ENCODE results near the gene MIER2. TPM values are rescaled to one million over a fixed set of nuclear protein-coding genes. Genes with fewer than 3 reads are reported as not detected.

MIER2 gene
- total and polyA plus RNA-seq, 10 of the 15 experiments (the other 5 are each of a cell fraction or from before 2014, with no cell fraction given), result 0.48 to 23.6 (median 12.1) TPM

GRCh38 chr19:368630-369024 is 24.0 kb upstream of the MIER2 start:
- ATAC-seq (no peak), FAIRE-seq (no peak), DNase-seq (ENCODE audit: low read depth, low spot score) (no peak)
- TF ChIP-seq CREM (IDR thresholded peaks at IDR 0.05; ENCODE audit: low read depth) (no peak), MXI1 (IDR thresholded peaks at IDR 0.05; ENCODE audit: low read depth, low read length) (no peak), KLF5 (IDR thresholded peaks at IDR 0.05; ENCODE audit: partially characterized antibody) (no peak), SUZ12 (IDR thresholded peaks at IDR 0.05; ENCODE audit: unreplicated experiment) (no peak), POU2F2 (IDR thresholded peaks at IDR 0.05; ENCODE audit: borderline replicate concordance, low read depth, low read length) (no peak), USF2 (IDR thresholded peaks at IDR 0.05; ENCODE audit: borderline replicate concordance, low read depth, low read length) (no peak), TAF1 (IDR thresholded peaks at IDR 0.05; ENCODE audit: borderline replicate concordance, low read depth, low read length) (no peak), POLR2AphosphoS5 (IDR thresholded peaks at IDR 0.05; ENCODE audit: low read length) (no peak), CTCF (IDR thresholded peaks at IDR 0.05 in 2 of 3, conservative IDR thresholded peaks at IDR 0.05 in 1 of 3; ENCODE audit: control insufficient read depth in 2 of 3, extremely low read depth in 1 of 3, insufficient read depth in 1 of 3, low read depth in 3 of 3, low read length in 3 of 3) (no peak), WRNIP1 (IDR thresholded peaks at IDR 0.05; ENCODE audit: borderline replicate concordance, low read depth, low read length) (no peak)
- TF ChIP-seq, protein P1, sequence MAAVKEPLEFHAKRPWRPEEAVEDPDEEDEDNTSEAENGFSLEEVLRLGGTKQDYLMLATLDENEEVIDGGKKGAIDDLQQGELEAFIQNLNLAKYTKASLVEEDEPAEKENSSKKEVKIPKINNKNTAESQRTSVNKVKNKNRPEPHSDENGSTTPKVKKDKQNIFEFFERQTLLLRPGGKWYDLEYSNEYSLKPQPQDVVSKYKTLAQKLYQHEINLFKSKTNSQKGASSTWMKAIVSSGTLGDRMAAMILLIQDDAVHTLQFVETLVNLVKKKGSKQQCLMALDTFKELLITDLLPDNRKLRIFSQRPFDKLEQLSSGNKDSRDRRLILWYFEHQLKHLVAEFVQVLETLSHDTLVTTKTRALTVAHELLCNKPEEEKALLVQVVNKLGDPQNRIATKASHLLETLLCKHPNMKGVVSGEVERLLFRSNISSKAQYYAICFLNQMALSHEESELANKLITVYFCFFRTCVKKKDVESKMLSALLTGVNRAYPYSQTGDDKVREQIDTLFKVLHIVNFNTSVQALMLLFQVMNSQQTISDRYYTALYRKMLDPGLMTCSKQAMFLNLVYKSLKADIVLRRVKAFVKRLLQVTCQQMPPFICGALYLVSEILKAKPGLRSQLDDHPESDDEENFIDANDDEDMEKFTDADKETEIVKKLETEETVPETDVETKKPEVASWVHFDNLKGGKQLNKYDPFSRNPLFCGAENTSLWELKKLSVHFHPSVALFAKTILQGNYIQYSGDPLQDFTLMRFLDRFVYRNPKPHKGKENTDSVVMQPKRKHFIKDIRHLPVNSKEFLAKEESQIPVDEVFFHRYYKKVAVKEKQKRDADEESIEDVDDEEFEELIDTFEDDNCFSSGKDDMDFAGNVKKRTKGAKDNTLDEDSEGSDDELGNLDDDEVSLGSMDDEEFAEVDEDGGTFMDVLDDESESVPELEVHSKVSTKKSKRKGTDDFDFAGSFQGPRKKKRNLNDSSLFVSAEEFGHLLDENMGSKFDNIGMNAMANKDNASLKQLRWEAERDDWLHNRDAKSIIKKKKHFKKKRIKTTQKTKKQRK (IDR thresholded peaks at IDR 0.05; ENCODE audit: low read depth, low read length), result no peak
- TF ChIP-seq, protein P2, sequence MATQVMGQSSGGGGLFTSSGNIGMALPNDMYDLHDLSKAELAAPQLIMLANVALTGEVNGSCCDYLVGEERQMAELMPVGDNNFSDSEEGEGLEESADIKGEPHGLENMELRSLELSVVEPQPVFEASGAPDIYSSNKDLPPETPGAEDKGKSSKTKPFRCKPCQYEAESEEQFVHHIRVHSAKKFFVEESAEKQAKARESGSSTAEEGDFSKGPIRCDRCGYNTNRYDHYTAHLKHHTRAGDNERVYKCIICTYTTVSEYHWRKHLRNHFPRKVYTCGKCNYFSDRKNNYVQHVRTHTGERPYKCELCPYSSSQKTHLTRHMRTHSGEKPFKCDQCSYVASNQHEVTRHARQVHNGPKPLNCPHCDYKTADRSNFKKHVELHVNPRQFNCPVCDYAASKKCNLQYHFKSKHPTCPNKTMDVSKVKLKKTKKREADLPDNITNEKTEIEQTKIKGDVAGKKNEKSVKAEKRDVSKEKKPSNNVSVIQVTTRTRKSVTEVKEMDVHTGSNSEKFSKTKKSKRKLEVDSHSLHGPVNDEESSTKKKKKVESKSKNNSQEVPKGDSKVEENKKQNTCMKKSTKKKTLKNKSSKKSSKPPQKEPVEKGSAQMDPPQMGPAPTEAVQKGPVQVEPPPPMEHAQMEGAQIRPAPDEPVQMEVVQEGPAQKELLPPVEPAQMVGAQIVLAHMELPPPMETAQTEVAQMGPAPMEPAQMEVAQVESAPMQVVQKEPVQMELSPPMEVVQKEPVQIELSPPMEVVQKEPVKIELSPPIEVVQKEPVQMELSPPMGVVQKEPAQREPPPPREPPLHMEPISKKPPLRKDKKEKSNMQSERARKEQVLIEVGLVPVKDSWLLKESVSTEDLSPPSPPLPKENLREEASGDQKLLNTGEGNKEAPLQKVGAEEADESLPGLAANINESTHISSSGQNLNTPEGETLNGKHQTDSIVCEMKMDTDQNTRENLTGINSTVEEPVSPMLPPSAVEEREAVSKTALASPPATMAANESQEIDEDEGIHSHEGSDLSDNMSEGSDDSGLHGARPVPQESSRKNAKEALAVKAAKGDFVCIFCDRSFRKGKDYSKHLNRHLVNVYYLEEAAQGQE (IDR thresholded peaks at IDR 0.05; ENCODE audit: low read depth, low read length), result no peak
- ChIA-PET SMC1A (ENCODE audit: uncharacterized antibody, unreplicated experiment) (no interaction called here), CTCF (no interaction called here), POLR2A (no interaction called here), RAD21 (ENCODE audit: unreplicated experiment) (no interaction called here)
- 50% methylated on average over 7 of the region's 7 CpGs for WGBS (ENCODE audit: insufficient coverage, insufficient replicate concordance, low lambda C conversion rate, missing lambda C conversion rate)
- Histone ChIP-seq H3K4me1 (ENCODE audit: control insufficient read depth, insufficient read depth, low read length) (no peaks in the 10 kb centered on the region), H3K9ac (ENCODE audit: control insufficient read depth, insufficient read depth, low read length) (no peak overlapping the region), H4K20me1 (ENCODE audit: control insufficient read depth, insufficient read depth) (no peaks in the 10 kb centered on the region), H3K36me3 (ENCODE audit: control insufficient read depth in 2 of 2, insufficient read depth in 2 of 2, low read length in 1 of 2) (no peaks in the 10 kb centered on the region), H3K27me3 (replicated peaks in 1 of 2; ENCODE audit: control insufficient read depth in 2 of 2, insufficient read depth in 2 of 2, low read length in 1 of 2) (no peaks in the 10 kb centered on the region), H2AFZ (ENCODE audit: control insufficient read depth, low read depth, low read length) (no peak overlapping the region), H3K4me3 (no peak overlapping the region), H3K27ac (ENCODE audit: control insufficient read depth, insufficient read depth) (no peak overlapping the region), H3K79me2 (ENCODE audit: control insufficient read depth, insufficient read depth, low read length) (no peaks in the 10 kb centered on the region), H3K9me3 (replicated peaks; ENCODE audit: control insufficient read depth, insufficient read depth, low read length) (no peaks in the 10 kb centered on the region), H3K4me2 (ENCODE audit: control insufficient read depth, insufficient read depth) (no peak overlapping the region)
- intact Hi-C loops (cut with micrococcal nuclease; ENCODE audit: unreplicated experiment) (no loop called here), in situ Hi-C loops (cut with MboI) (no loop called here)
- BruUV-seq (replicated peaks), result no TSS peak

All from GM12878 (cell line).